Testis (tissue), 2 donors: ENCODE measurements around the gene ALDH1A3.

ENCODE experiments used
- CTCF ChIP-seq, 3 experiments: fragments of 450-650 bp in 2 of 3; fragments of 200-600 bp in 1 of 3; sonication (generic) in 1 of 3; IDR thresholded peaks; one replicate each; pipeline ENCODE4 v1.5.1; 2016 to 2019; ENCODE audit warnings: antibody characterized with exemption in 3 of 3, mild to moderate bottlenecking in 2 of 3, moderate library complexity in 1 of 3
- POLR2A ChIP-seq: fragments of 450-650 bp; IDR thresholded peaks from one replicate; pipeline ENCODE4 v1.6.1; 2017; ENCODE audit warnings: antibody characterized with exemption, mild to moderate bottlenecking, moderate library complexity

DNA sequence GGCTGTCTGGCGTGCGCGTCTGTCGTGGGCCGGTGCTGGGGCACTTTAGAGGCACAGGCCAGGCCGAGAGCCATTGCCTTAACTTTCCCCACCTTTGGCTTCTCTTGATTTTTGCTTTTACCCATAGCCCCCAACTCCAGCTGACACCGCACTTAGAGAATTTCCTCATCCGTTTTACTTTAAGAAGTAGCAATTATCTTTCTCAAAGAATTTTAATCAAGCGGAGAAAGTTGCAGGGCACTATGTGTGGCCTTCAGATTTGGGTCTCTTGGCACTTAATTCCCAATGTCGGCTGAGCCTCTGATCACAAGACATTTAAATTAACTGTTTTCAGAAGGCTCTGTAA is 1.2 kb downstream of the ALDH1A3 start:
- no peak for TF ChIP-seq CTCF (IDR thresholded peaks at IDR 0.05)
- no peak for TF ChIP-seq POLR2A
